DMS79 treated with DMSO at 0.1 percent for 48 hours (cell line): ENCODE data around the gene SUZ12.
"Not testable (repeated sequence)": the region's sequence is repeated elsewhere in the genome, so short reads cannot be mapped to it uniquely, and the experiment has no call there.

Experiments used
- DNase-seq: peaks from one replicate; lab custom pipeline; 2025; lab: John Stamatoyannopoulos, UW

SUZ12 gene

GRCh38 chr17:31936615-31937609 lies at the start of gene SUZ12:
Gene SUZ12 (plus strand): TSS chr17:31937007. CDS start chr17:31937247, 240 bp downstream.
- DNase-seq = peak; percentile 79

GRCh38 chr17:31888124-31888523 lies 48.7 kb upstream of the SUZ12 start:
- no peak for DNase-seq

GRCh38 chr17:31900877-31901276 lies 35.9 kb upstream of the SUZ12 start:
- no peak for DNase-seq

- no peak for DNase-seq
These were observed 34.1 kb upstream of the SUZ12 start for GRCh38 chr17:31902693-31903092.

- no peak for DNase-seq
These were observed 33.4 kb upstream of the SUZ12 start for GRCh38 chr17:31903401-31903800.

GRCh38 chr17:31907342-31907962 lies 29.4 kb upstream of the SUZ12 start:
- peak; percentile 42 for DNase-seq

- no peak for DNase-seq
These were observed 28.4 kb upstream of the SUZ12 start for GRCh38 chr17:31908386-31908785.

- DNase-seq = not testable (repeated sequence)
These were observed 24.1 kb upstream of the SUZ12 start for GRCh38 chr17:31912705-31913104.

- no peak for DNase-seq
These were observed 21.2 kb upstream of the SUZ12 start for GRCh38 chr17:31915456-31916100.

- no peak for DNase-seq
These were observed 20.2 kb upstream of the SUZ12 start for GRCh38 chr17:31916491-31917064.

- DNase-seq = no peak
These were observed 19.7 kb upstream of the SUZ12 start for GRCh38 chr17:31917065-31917529.

GRCh38 chr17:31917721-31918120 lies 19.1 kb upstream of the SUZ12 start:
- DNase-seq = not testable (repeated sequence)

- DNase-seq = no peak
These were observed 18.1 kb upstream of the SUZ12 start for GRCh38 chr17:31918701-31919128.

- no peak for DNase-seq
These were observed 16.8 kb upstream of the SUZ12 start for GRCh38 chr17:31919802-31920525.

- no peak for DNase-seq
These were observed 10.6 kb upstream of the SUZ12 start for GRCh38 chr17:31926100-31926729.

- DNase-seq = no peak
These were observed 5.1 kb upstream of the SUZ12 start for GRCh38 chr17:31931756-31932155.

- DNase-seq = no peak
These were observed 1.3 kb upstream of the SUZ12 start for GRCh38 chr17:31935512-31935911.

GRCh38 chr17:31937926-31938641 lies 1.3 kb downstream of the SUZ12 start:
- DNase-seq = not testable (repeated sequence)

- DNase-seq = not testable (repeated sequence)
These were observed 5.1 kb downstream of the SUZ12 start for GRCh38 chr17:31941916-31942315.

GRCh38 chr17:31942396-31942795 lies 5.6 kb downstream of the SUZ12 start:
- DNase-seq = not testable (repeated sequence)
